ENCODE results near the gene KCNK2. TPM values are rescaled to one million over a fixed set of nuclear protein-coding genes. Genes with fewer than 3 reads are reported as not detected.

KCNK2 gene
- total RNA-seq, 1 experiment from 2014 or later = 0.44 TPM

DNA sequence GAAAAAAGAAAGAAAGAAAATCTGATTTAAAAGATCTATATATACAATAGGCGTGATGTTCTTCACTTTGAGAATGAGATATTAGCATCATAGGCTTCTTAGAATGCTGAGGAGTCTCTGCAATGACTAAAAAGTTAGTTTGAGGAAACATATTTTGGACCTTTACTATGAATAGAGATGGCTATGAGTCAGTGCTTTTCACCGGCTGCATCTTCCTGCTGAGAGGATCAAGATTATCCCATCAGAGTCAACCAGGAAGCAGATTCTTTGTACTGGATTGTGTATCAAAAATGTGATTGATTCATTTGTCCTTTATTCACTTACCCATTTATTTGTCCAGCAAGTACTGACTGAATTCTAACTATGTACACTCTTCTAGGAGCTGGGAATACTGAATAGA, 144.2 kb downstream of the KCNK2 start:
- Histone ChIP-seq H3K23me2 (ENCODE audit: insufficient read length, low read depth, low read length, poor library complexity, severe bottlenecking) (no peaks in the 10 kb centered on the region), H3K14ac (ENCODE audit: insufficient read depth, low read length) (no peak overlapping the region), H4K5ac (ENCODE audit: insufficient read length, low read depth, low read length) (no peak overlapping the region), H3K4me1 (ENCODE audit: insufficient read depth, low read length) (no peaks in the 10 kb centered on the region; the same call in 1 of the 2 replicates), H2AFZ (ENCODE audit: low read length) (no peak overlapping the region), H4K8ac (replicated peaks; ENCODE audit: insufficient read length, low read depth, low read length) (no peak overlapping the region), H4K91ac (ENCODE audit: insufficient read length, low read depth, low read length) (no peak overlapping the region), H3K79me2 (ENCODE audit: insufficient read depth, low read length) (no peaks in the 10 kb centered on the region), H2BK12ac (ENCODE audit: insufficient read length, low read depth, low read length) (no peak overlapping the region), H3K9ac (ENCODE audit: extremely low read depth, insufficient read length, low read length) (no peak overlapping the region), H2BK120ac (ENCODE audit: low read depth, low read length, poor library complexity, severe bottlenecking) (no peak overlapping the region), H4K20me1 (ENCODE audit: control insufficient read depth, insufficient read depth, insufficient read length) (no peaks in the 10 kb centered on the region), H3T11ph (ENCODE audit: low read length) (no peak overlapping the region), H2BK5ac (ENCODE audit: insufficient read length, low read length) (no peak overlapping the region), H3K9me3 (ENCODE audit: control insufficient read depth, low read depth, low read length) (no peaks in the 10 kb centered on the region), H3K4me2 (ENCODE audit: insufficient read depth, insufficient read length, low read length) (no peak overlapping the region), H3K27ac (ENCODE audit: insufficient read length, low read depth, low read length) (no peak overlapping the region), H3K23ac (ENCODE audit: insufficient read length, low read depth, low read length) (no peak overlapping the region), H3K56ac (ENCODE audit: insufficient read length, low read depth, low read length) (no peak overlapping the region), H3K79me1 (ENCODE audit: insufficient read depth, low read depth, low read length, poor library complexity, severe bottlenecking) (no peaks in the 10 kb centered on the region), H2BK15ac (ENCODE audit: low read depth, low read length) (no peak overlapping the region), H3K18ac (ENCODE audit: insufficient read length, low read depth, low read length) (no peak overlapping the region), H3K4ac (ENCODE audit: low read depth, low read length) (no peak overlapping the region), H3K27me3 (ENCODE audit: insufficient read depth, low read length) (no peaks in the 10 kb centered on the region), H2AK5ac (ENCODE audit: insufficient read length, low read length) (no peak overlapping the region), H2BK20ac (ENCODE audit: low read depth, low read length, poor library complexity, severe bottlenecking) (no peak overlapping the region)
- no CpG with 5 or more reads among the region's 2 CpGs for WGBS (ENCODE audit: extremely low coverage, insufficient read length, low lambda C conversion rate)
- no peaks in the 10 kb centered on the region for H3K36me3 Mint-ChIP-seq (ENCODE audit: insufficient read depth in 1 of 3, low read depth in 3 of 3)
- no peaks in the 10 kb centered on the region; a peak in 1 of 5 replicates for H3K9me3 Mint-ChIP-seq
- H3K4me3 Mint-ChIP-seq = no peak overlapping the region
- no peak overlapping the region for H3K27ac Mint-ChIP-seq
- TF ChIP-seq, protein P1, sequence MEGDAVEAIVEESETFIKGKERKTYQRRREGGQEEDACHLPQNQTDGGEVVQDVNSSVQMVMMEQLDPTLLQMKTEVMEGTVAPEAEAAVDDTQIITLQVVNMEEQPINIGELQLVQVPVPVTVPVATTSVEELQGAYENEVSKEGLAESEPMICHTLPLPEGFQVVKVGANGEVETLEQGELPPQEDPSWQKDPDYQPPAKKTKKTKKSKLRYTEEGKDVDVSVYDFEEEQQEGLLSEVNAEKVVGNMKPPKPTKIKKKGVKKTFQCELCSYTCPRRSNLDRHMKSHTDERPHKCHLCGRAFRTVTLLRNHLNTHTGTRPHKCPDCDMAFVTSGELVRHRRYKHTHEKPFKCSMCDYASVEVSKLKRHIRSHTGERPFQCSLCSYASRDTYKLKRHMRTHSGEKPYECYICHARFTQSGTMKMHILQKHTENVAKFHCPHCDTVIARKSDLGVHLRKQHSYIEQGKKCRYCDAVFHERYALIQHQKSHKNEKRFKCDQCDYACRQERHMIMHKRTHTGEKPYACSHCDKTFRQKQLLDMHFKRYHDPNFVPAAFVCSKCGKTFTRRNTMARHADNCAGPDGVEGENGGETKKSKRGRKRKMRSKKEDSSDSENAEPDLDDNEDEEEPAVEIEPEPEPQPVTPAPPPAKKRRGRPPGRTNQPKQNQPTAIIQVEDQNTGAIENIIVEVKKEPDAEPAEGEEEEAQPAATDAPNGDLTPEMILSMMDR (conservative IDR thresholded peaks at IDR 0.05) = no peak
- H3K27me3 Mint-ChIP-seq (ENCODE audit: low read depth) = no peaks in the 10 kb centered on the region
- DNase-seq = no peak
- peaks cover 0 to 3% of the 10 kb centered on the region in 2 experiments; a peak in 3 of 4 replicates for H3K4me1 Mint-ChIP-seq
